SK-N-SH treated with all-trans-retinoic acid at 6 μM for 48 hours (cell line): ENCODE results near the gene MT1H.

Experiments used
- ATAC-seq: fragments of 200-7000 bp; cut with Tn5 transposase; 3 replicates; pipeline ENCODE4 v1.9.1; 2020; ENCODE audit warnings: mild to moderate bottlenecking, moderate library complexity
- ARNTL ChIP-seq: fragments of 450-650 bp; formaldehyde crosslinking; IDR thresholded peaks from 2 replicates; pipeline ENCODE4 v1.5.0; 2020; ENCODE audit warnings: low read depth, mild to moderate bottlenecking, moderate library complexity, borderline replicate concordance
- BACH2 ChIP-seq: fragments of 250-450 bp; sonication (Bioruptor Pico); IDR thresholded peaks from 2 replicates; pipeline ENCODE4 v1.9.0; 2021; ENCODE audit warnings: mild to moderate bottlenecking, borderline replicate concordance
- CREB5 ChIP-seq: fragments of 250-450 bp; sonication (Bioruptor Pico); IDR thresholded peaks from 2 replicates; pipeline ENCODE4 v1.5.1; 2020; ENCODE audit warnings: low read depth, mild to moderate bottlenecking, moderate library complexity
- CSDC2 ChIP-seq: fragments of 250-450 bp; sonication (Bioruptor Pico); IDR thresholded peaks from 2 replicates; pipeline ENCODE4 v1.5.0; 2020; ENCODE audit warnings: mild to moderate bottlenecking, moderate library complexity
- ESRRG ChIP-seq: fragments of 250-450 bp; sonication (Bioruptor Pico); IDR thresholded peaks from 2 replicates; pipeline ENCODE4 v1.6.1; 2021; ENCODE audit warnings: mild to moderate bottlenecking
- GLIS3 ChIP-seq: fragments of 250-450 bp; sonication (Bioruptor Pico); IDR thresholded peaks from 2 replicates; pipeline ENCODE4 v1.5.0; 2020; ENCODE audit warnings: mild to moderate bottlenecking, moderate library complexity
- ISL1 ChIP-seq: fragments of 250-450 bp; sonication (Bioruptor Pico); IDR thresholded peaks from 2 replicates; pipeline ENCODE4 v2.1.2; 2022; ENCODE audit warnings: mild to moderate bottlenecking, moderate library complexity
- OSR1 ChIP-seq: fragments of 250-450 bp; sonication (Bioruptor Pico); IDR thresholded peaks from 2 replicates; pipeline ENCODE4 v1.8.0; 2022; ENCODE audit warnings: moderate library complexity, mild to moderate bottlenecking, inconsistent platforms
- PATZ1 ChIP-seq: fragments of 250-450 bp; sonication (Bioruptor Pico); IDR thresholded peaks from 2 replicates; pipeline ENCODE4 v1.8.0; 2020; ENCODE audit warnings: mild to moderate bottlenecking, moderate library complexity, borderline replicate concordance
- RARB ChIP-seq: fragments of 250-450 bp; sonication (Bioruptor Pico); IDR thresholded peaks from 2 replicates; pipeline ENCODE4 v1.8.0; 2021; ENCODE audit warnings: mild to moderate bottlenecking, moderate library complexity
- SNAI2 ChIP-seq: fragments of 250-450 bp; sonication (Bioruptor Pico); IDR thresholded peaks from 2 replicates; pipeline ENCODE4 v1.5.0; 2020; ENCODE audit warnings: mild to moderate bottlenecking, moderate library complexity
- TCF4 ChIP-seq: fragments of 250-450 bp; sonication (Bioruptor Pico); IDR thresholded peaks from 2 replicates; pipeline ENCODE4 v1.8.0; 2021; ENCODE audit warnings: mild to moderate bottlenecking, moderate library complexity, borderline replicate concordance
- TSHZ2 ChIP-seq: fragments of 250-450 bp; sonication (Bioruptor Pico); IDR thresholded peaks from 2 replicates; pipeline ENCODE4 v1.5.0; 2020; ENCODE audit warnings: mild to moderate bottlenecking, moderate library complexity
- ZC3H10 ChIP-seq: fragments of 250-450 bp; sonication (Bioruptor Pico); IDR thresholded peaks from 2 replicates; pipeline ENCODE4 v1.5.1; 2021; ENCODE audit warnings: mild to moderate bottlenecking, moderate library complexity
- ZFP30 ChIP-seq: fragments of 450-650 bp; formaldehyde crosslinking; IDR thresholded peaks from 2 replicates; pipeline ENCODE4 v1.5.0; 2022; ENCODE audit warnings: mild to moderate bottlenecking, moderate library complexity
- ZNF565 ChIP-seq: fragments of 450-650 bp; formaldehyde crosslinking; conservative IDR thresholded peaks from 2 replicates; pipeline ENCODE4 v1.5.0; 2020; ENCODE audit warnings: low read depth, mild to moderate bottlenecking, moderate library complexity
- ZNF70 ChIP-seq: fragments of 450-650 bp; formaldehyde crosslinking; IDR thresholded peaks from 2 replicates; pipeline ENCODE4 v1.5.0; 2020; ENCODE audit warnings: mild to moderate bottlenecking, moderate library complexity
- ZNF8 ChIP-seq: fragments of 450-650 bp; formaldehyde crosslinking; IDR thresholded peaks from 2 replicates; pipeline ENCODE4 v1.5.0; 2020; ENCODE audit warnings: mild to moderate bottlenecking, moderate library complexity
- TF ChIP-seq, protein P1 (sequence below): fragments of 250-450 bp; sonication (Bioruptor Pico); IDR thresholded peaks from 2 replicates; pipeline ENCODE4 v1.5.1; 2021; ENCODE audit warnings: mild to moderate bottlenecking, moderate library complexity

The MT1H gene

DNA sequence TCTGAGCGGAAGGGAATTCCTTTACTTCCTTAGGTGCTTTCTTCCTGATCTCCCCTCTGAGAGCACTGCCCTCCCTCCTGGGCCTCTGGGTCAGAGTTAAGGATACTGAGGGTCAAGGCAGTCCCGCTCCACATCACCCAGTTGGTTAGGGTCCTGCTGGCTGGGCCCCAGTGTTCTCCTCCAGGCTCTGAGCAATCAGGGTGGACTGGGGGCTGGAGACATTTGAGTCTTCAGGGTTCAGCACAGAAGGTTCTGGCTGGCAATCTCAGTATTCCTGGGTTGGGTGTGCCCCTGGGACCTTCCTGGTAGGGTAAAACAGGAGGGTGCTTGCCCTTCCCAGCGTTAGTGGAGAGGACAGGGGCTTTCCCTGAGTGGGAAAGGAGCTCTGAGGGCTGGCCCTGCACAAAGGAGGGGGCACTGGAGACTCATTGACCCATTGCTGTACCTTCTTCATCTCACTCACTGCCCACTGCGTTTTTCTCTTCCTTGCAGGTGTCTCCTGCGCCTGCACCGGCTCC, 36.7 kb upstream of the MT1H start:
- no peak for ATAC-seq
- TF ChIP-seq ZC3H10 (CRISPR knock-in tag) (no peak), CSDC2 (CRISPR knock-in tag) (no peak), ZNF8 (CRISPR knock-in tag) (no peak), BACH2 (CRISPR knock-in tag) (no peak), PATZ1 (no peak), ESRRG (CRISPR knock-in tag) (no peak), OSR1 (CRISPR knock-in tag) (no peak), CREB5 (CRISPR knock-in tag) (no peak), ARNTL (CRISPR knock-in tag) (no peak), TCF4 (CRISPR knock-in tag) (no peak), RARB (CRISPR knock-in tag) (no peak), ISL1 (CRISPR knock-in tag) (no peak), ZFP30 (CRISPR knock-in tag) (no peak), TSHZ2 (CRISPR knock-in tag) (no peak), ZNF70 (CRISPR knock-in tag) (no peak), SNAI2 (no peak), ZNF565 (no peak)
- TF ChIP-seq, protein P1, sequence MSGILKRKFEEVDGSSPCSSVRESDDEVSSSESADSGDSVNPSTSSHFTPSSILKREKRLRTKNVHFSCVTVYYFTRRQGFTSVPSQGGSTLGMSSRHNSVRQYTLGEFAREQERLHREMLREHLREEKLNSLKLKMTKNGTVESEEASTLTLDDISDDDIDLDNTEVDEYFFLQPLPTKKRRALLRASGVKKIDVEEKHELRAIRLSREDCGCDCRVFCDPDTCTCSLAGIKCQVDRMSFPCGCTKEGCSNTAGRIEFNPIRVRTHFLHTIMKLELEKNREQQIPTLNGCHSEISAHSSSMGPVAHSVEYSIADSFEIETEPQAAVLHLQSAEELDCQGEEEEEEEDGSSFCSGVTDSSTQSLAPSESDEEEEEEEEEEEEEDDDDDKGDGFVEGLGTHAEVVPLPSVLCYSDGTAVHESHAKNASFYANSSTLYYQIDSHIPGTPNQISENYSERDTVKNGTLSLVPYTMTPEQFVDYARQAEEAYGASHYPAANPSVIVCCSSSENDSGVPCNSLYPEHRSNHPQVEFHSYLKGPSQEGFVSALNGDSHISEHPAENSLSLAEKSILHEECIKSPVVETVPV = no peak

- no peak for TF ChIP-seq ZNF70 (CRISPR knock-in tag)
- TF ChIP-seq CREB5 (CRISPR knock-in tag) = no peak
- no peak for TF ChIP-seq TCF4 (CRISPR knock-in tag)
- no peak for TF ChIP-seq ESRRG (CRISPR knock-in tag)
- no peak for TF ChIP-seq ZNF8 (CRISPR knock-in tag)
- no peak for TF ChIP-seq SNAI2
- TF ChIP-seq CSDC2 (CRISPR knock-in tag) = no peak
- ATAC-seq = no peak
Observed at GRCh38 chr16:56633535-56633934, 36.1 kb upstream of the MT1H start.

DNA sequence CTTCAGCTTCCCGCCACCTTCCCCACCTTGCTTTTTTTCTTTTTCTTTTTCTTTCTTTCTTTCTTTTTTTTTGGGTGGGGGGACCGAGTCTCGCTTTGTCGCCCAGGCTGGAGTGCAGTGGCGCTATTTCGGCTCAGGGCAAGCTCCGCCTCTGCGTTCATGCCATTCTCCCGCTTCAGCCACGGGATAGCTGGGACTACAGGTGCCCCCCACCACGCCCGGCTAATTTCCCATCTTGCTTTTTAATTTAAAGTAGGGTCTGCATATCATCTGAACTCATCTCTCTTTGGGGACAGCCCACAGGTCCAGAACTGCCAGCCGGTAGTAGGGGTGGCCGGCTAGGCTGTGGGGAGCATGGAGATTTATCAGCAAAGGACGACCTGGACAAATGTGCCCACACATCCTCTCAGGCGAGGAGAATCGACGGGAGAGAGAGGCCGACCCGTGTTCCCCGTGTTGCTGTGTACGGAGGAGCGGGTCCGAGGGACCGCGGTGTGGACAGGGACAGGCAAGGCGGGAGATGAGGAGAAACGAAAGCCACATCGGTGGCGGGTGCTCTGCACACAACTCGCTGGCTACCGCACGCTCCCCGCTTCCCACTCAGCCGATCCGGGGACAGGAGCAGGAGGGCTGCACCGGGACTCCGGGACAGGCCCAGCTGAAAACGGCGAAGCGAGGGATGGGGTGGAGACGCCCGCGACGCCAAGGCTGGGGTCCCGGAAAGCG, 34.7 kb upstream of the MT1H start:
- peak; percentile 20 for ATAC-seq
- TF ChIP-seq GLIS3 (CRISPR knock-in tag) (no peak), ARNTL (CRISPR knock-in tag) (no peak)
- TF ChIP-seq, all 23 proteins: peak for 0
